ENCODE measurements around the gene FAM177A1. TPM values are rescaled to one million over a fixed set of nuclear protein-coding genes. Genes with fewer than 3 reads are reported as not detected.

Gene FAM177A1
- total RNA-seq, 4 donors from 2014 or later, result 35.4 to 166 (median 120) TPM

DNA sequence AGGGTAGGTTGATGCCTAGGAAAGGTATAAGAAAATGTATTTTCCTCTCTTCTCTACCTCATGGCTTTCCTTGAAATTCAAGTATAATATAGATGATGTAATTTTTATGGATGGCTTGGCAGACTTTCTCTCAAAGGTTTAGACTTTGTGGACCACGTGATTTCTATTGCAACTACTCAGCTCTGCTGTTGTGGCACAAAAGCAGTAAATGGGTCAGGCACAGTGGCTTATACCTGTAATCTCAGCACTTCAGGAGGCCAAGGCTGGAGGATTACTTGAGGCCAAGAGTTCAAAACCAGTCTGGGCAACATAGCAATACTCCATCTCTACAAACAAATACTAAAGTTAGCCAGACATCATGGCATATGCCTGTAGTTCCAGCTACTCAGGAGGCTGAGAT lies 41.2 kb upstream of the FAM177A1 start:
- no peaks in the 10 kb centered on the region for H3K27me3 ChIP-seq

DNA sequence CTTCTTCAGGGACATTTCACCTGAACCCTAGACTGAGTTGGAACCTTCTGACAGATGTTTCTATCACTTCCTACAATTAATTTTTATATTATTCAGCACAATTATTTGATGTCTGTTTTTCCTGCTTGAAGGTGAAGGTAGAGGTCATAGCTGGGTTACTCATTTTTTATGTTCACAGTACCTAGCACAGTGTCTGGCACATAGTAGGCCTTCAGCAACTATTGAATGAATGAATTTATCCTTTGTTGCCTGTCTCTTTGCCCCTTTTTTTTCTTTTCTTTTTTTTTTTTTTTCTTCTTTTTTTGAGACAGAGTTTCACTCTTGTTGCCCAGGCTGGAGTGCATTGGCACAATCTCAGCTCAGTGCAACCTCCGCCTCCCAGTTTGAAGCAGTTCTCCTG lies 29.5 kb upstream of the FAM177A1 start:
- Histone ChIP-seq H3K4me1 (no peaks in the 10 kb centered on the region), H3K9me3 (no peaks in the 10 kb centered on the region), H3K27ac (no peak overlapping the region), H3K27me3 (no peaks in the 10 kb centered on the region), H3K4me3 (no peak overlapping the region), H3K36me3 (peaks cover 0 to 80% (median 34%) of the 10 kb centered on the region in 4 donors)
- TF ChIP-seq, protein P1, sequence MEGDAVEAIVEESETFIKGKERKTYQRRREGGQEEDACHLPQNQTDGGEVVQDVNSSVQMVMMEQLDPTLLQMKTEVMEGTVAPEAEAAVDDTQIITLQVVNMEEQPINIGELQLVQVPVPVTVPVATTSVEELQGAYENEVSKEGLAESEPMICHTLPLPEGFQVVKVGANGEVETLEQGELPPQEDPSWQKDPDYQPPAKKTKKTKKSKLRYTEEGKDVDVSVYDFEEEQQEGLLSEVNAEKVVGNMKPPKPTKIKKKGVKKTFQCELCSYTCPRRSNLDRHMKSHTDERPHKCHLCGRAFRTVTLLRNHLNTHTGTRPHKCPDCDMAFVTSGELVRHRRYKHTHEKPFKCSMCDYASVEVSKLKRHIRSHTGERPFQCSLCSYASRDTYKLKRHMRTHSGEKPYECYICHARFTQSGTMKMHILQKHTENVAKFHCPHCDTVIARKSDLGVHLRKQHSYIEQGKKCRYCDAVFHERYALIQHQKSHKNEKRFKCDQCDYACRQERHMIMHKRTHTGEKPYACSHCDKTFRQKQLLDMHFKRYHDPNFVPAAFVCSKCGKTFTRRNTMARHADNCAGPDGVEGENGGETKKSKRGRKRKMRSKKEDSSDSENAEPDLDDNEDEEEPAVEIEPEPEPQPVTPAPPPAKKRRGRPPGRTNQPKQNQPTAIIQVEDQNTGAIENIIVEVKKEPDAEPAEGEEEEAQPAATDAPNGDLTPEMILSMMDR (IDR thresholded peaks at IDR 0.05), result no peak
- no peak for TF ChIP-seq POLR2AphosphoS5 (IDR thresholded peaks at IDR 0.05)
- no peak for TF ChIP-seq EP300 (IDR thresholded peaks at IDR 0.05; ENCODE audit: low read depth)
- no peak for TF ChIP-seq POLR2A (IDR thresholded peaks at IDR 0.05)
- whole genome bisulfite sequencing, 2 donors (ENCODE audit: low coverage in 1 of 2), result 100% methylated on average over 1 of the region's 1 CpG
- intact Hi-C loops (cut with DNase I; ENCODE audit: low total_unique reads) (no loop called here), in situ Hi-C loops (cut with MboI; ENCODE audit: low pct_ligation_motif_present in 1 of 4, low pct_unique_long_range_greater_than_20kb in 1 of 4, low sequenced_read_pairs in 3 of 4) (no loop called here)
- no peak for DNase-seq

More for the DNA sequence above, 41.2 kb upstream of the FAM177A1 start:
- no peak overlapping the region for H3K4me3 ChIP-seq
- H3K36me3 ChIP-seq, result peaks cover 0 to 23% (median 7%) of the 10 kb centered on the region in 4 donors
- H3K9me3 ChIP-seq, result no peaks in the 10 kb centered on the region
- no peak for DNase-seq
- no peaks in the 10 kb centered on the region for H3K4me1 ChIP-seq
- in situ Hi-C loops (cut with MboI; ENCODE audit: low pct_ligation_motif_present in 1 of 4, low pct_unique_long_range_greater_than_20kb in 1 of 4, low sequenced_read_pairs in 3 of 4), result no loop called here
- intact Hi-C loops (cut with DNase I; ENCODE audit: low total_unique reads), result no loop called here
- H3K27ac ChIP-seq, result no peak overlapping the region
- 73 to 100% methylated on average over 1 of the region's 1 CpG for WGBS, 2 donors (ENCODE audit: low coverage in 1 of 2)
- TF ChIP-seq EP300 (IDR thresholded peaks at IDR 0.05; ENCODE audit: low read depth), result no peak
- TF ChIP-seq POLR2AphosphoS5 (IDR thresholded peaks at IDR 0.05), result no peak
- TF ChIP-seq, protein P1 (IDR thresholded peaks at IDR 0.05), result no peak
- no peak for TF ChIP-seq POLR2A (IDR thresholded peaks at IDR 0.05)

DNA sequence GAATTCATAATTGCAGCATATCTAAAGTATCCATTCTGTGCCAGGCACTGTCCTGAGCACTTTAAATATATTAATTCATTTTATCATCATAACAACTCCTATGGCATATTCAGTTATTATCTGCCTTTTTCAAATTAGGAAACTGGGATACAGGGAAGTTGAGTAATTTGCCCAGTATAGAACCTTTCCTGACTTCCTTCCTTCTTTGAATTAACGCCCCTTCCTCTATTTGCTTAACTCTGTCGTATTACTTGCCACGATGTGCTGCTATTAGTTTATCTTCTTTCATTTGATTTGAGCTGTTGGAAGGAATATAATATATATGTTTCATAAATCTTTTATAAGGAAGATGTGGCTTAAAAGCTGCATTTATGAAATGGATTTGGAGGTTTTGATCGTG lies 25.4 kb upstream of the FAM177A1 start:
- in situ Hi-C loops (cut with MboI; ENCODE audit: low pct_ligation_motif_present in 1 of 4, low pct_unique_long_range_greater_than_20kb in 1 of 4, low sequenced_read_pairs in 3 of 4), result no loop called here
- intact Hi-C loops (cut with DNase I; ENCODE audit: low total_unique reads), result no loop called here
- DNase-seq, result no peak
- WGBS, 2 donors (ENCODE audit: low coverage in 1 of 2), result 80 to 85% methylated on average over 4 of the region's 4 CpGs
- Histone ChIP-seq H3K9me3 (no peaks in the 10 kb centered on the region), H3K36me3 (peaks cover 0 to 59% (median 28%) of the 10 kb centered on the region in 4 donors), H3K27ac (no peak overlapping the region), H3K27me3 (no peaks in the 10 kb centered on the region), H3K4me1 (no peaks in the 10 kb centered on the region), H3K4me3 (no peak overlapping the region)
- TF ChIP-seq POLR2A (IDR thresholded peaks at IDR 0.05), result no peak
- TF ChIP-seq, protein P1 (IDR thresholded peaks at IDR 0.05), result no peak
- no peak for TF ChIP-seq EP300 (IDR thresholded peaks at IDR 0.05; ENCODE audit: low read depth)
- TF ChIP-seq POLR2AphosphoS5 (IDR thresholded peaks at IDR 0.05), result no peak

DNA sequence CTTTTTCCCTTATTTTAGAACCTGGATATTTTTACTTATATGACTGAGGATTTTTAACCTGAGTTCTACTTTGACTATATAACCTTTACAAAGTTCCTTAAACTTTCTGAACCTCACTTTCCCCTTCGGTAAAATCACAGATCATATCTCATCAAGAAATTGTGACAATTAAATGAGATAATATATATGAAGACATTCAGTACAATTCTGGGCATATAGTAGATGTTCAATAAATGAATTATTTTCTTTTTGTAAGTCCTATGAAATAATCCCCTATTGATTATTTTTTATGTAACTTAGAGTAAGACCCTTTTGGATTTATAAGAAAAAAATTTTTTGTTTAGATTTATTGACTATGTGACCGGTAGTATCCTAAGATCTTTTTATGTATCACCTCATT lies 17.6 kb upstream of the FAM177A1 start:
- H3K36me3 ChIP-seq, result peaks cover 0 to 51% (median 14%) of the 10 kb centered on the region in 4 donors

More for the DNA sequence above, 17.6 kb upstream of the FAM177A1 start:
- in situ Hi-C loops (cut with MboI; ENCODE audit: low pct_ligation_motif_present in 1 of 4, low pct_unique_long_range_greater_than_20kb in 1 of 4, low sequenced_read_pairs in 3 of 4) (no loop called here), intact Hi-C loops (cut with DNase I; ENCODE audit: low total_unique reads) (no loop called here)
- Histone ChIP-seq H3K27ac (no peak overlapping the region), H3K9me3 (no peaks in the 10 kb centered on the region), H3K4me1 (no peaks in the 10 kb centered on the region), H3K4me3 (no peak overlapping the region), H3K27me3 (no peaks in the 10 kb centered on the region)
- 93 to 97% methylated on average over 2 of the region's 2 CpGs for WGBS, 2 donors (ENCODE audit: low coverage in 1 of 2)
- TF ChIP-seq, protein P1 (IDR thresholded peaks at IDR 0.05), result no peak
- TF ChIP-seq EP300 (IDR thresholded peaks at IDR 0.05; ENCODE audit: low read depth), result no peak
- TF ChIP-seq POLR2AphosphoS5 (IDR thresholded peaks at IDR 0.05), result no peak
- no peak for TF ChIP-seq POLR2A (IDR thresholded peaks at IDR 0.05)
- DNase-seq, result no peak

All from transverse colon (tissue), 4 donors.